IPS-18a (cell line): Measurements from ENCODE around the gene TESK1.
"Not testable (repeated sequence)": the region's sequence is repeated elsewhere in the genome, so short reads cannot be mapped to it uniquely, and the experiment has no call there.

ENCODE experiments used
- H3K27ac ChIP-seq: one replicate; pipeline ENCODE4 v1.5.1; 2013; ENCODE audit warnings: low read length
- H3K27me3 ChIP-seq: one replicate; pipeline ENCODE4 v1.6.1; 2013; ENCODE audit warnings: mild to moderate bottlenecking, low read length; ENCODE audit not compliant: control insufficient read depth, insufficient read depth
- H3K36me3 ChIP-seq: one replicate; pipeline ENCODE4 v1.6.1; 2013; ENCODE audit warnings: low read depth, low read length; ENCODE audit not compliant: control insufficient read depth
- H3K4me1 ChIP-seq: one replicate; pipeline ENCODE4 v1.6.1; 2013; ENCODE audit warnings: low read depth, low read length; ENCODE audit not compliant: control insufficient read depth
- H3K4me3 ChIP-seq: one replicate; pipeline ENCODE4 v1.5.1; 2013; ENCODE audit warnings: low read length
- H3K9ac ChIP-seq: one replicate; pipeline ENCODE4 v1.6.1; 2013; ENCODE audit warnings: mild to moderate bottlenecking, low read length, moderate library complexity
- H3K9me3 ChIP-seq: one replicate; pipeline ENCODE4 v1.6.1; 2013; ENCODE audit warnings: low read depth, low read length; ENCODE audit not compliant: control insufficient read depth

The TESK1 gene

DNA sequence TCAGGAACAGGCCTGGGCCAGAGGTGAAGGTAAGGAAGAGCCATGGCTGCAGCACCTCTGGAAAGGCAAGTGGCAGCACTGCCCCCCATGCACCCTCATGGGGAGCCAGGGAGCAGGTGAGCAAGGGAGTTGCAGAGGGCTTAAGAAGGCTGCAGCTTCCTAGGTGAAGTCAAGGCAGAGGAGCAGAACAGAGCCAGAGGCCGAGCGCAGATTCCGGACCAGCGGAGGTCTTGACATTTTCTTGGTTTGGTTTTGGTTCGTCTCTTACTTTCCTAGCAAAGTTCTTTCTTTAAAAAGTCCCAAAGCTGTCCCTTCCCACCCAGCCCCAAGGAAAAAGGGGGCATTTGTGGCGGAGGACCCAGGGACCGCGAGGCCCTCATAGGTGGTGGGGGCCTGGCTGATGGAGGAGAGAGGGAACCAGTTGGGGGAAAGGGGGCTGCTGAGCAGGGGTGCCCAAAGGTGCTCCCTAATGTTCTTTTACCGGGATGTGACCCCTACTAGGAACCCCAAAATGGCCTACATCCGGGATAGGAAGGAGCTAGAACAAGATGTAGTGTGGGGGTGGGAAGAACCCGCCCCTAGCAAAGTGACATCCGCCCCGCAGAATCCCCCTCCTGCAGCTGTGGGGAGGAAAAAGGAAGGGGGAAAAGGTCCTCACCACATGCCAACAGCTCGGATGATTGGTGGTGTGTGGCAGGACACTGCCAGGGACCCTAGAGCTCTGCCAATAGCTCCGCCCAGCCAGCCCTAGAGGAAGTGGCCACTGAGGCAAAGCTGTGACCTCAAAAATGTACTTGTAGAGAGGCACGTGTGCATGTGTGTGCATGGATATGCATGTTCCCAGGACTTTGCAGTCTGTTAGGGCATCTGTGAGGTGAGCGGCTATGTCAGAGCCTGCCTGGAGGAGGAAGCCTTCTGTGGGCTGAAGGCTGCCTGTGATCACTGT is 14.1 kb downstream of the TESK1 start:
- Histone ChIP-seq H3K27ac (no peak overlapping the region), H3K9ac (no peak overlapping the region), H3K27me3 (peaks cover 27% of the 10 kb centered on the region), H3K4me1 (peaks cover 4% of the 10 kb centered on the region), H3K36me3 (no peaks in the 10 kb centered on the region), H3K9me3 (no peaks in the 10 kb centered on the region), H3K4me3 (no peak overlapping the region)

DNA sequence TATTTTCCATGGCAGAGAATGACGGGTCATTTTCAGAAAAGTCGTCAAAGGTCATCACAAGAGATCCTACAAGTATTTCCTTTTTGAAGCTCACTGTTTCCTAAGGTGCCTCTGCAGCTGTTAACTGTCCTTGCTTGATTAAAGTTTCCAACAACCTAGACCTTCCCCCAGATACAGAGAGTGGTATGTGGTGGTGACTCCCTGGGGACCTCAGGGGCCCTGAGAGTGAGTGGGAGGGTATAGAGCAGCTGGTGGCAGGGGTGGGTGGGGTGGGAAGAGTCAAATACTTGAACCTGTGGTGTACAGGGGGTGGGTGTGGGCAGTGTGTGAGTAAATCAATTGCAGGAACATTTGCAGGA is 14.7 kb downstream of the TESK1 start:
- Histone ChIP-seq H3K27me3 (peaks cover 27% of the 10 kb centered on the region), H3K4me3 (no peak overlapping the region), H3K36me3 (no peaks in the 10 kb centered on the region), H3K4me1 (peaks cover 4% of the 10 kb centered on the region), H3K9ac (no peak overlapping the region), H3K27ac (no peak overlapping the region), H3K9me3 (no peaks in the 10 kb centered on the region)

DNA sequence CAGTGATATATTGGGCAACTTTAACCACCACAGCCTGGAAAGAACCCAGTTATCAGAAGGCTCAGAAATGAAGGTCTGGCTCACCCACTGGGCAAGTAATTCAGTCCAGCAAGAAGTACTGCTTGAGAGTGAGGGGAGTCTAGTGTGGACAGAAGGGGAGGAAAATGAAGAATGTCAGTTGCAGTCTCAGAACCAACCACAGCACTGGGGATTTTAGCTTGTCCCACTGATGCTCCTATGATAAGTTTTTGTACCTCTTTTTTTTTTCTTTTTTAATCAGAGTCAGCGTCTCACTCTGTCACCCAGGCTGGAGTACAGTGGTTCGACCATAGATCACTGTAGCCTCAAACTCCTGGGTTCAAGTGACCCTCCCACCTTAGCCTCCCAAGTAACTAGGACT is 22.5 kb downstream of the TESK1 start:
- no peaks in the 10 kb centered on the region for H3K36me3 ChIP-seq
- no peak overlapping the region for H3K9ac ChIP-seq
- H3K27me3 ChIP-seq, result no peaks in the 10 kb centered on the region
- H3K9me3 ChIP-seq, result no peaks in the 10 kb centered on the region
- no peak overlapping the region for H3K4me3 ChIP-seq
- H3K4me1 ChIP-seq, result no peaks in the 10 kb centered on the region
- H3K27ac ChIP-seq, result no peak overlapping the region

DNA sequence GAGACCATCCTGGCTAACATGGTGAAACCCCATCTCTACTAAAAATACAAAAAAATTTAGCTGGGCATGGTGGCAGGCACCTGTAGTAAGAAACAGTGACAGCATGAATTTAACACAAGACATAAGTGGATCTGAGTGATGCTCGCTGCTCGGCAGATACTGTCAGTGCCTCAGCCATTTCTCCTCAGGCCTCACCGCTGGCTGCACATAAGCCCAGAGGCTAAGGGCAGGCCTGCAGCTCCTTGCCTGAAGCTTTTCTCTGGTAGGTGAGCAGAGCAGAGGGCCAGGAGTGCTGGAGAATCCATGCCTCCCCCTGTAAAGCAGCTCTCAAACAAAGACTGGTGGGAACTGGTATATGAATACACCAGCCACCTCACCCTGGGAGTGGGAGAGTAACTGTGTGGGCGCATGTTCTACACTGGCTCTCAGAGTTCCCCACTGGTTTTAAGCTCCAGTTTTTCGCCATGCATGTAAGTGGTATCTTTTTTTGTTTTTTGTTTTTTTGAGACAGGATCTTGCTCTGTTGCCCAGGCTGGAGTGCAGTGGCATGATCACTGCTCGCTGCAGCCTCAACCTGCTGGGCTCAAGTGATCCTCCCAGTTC is 23.4 kb downstream of the TESK1 start:
- Histone ChIP-seq H3K27me3 (no peaks in the 10 kb centered on the region), H3K36me3 (no peaks in the 10 kb centered on the region), H3K27ac (no peak overlapping the region), H3K4me1 (no peaks in the 10 kb centered on the region), H3K9me3 (no peaks in the 10 kb centered on the region), H3K9ac (no peak overlapping the region), H3K4me3 (no peak overlapping the region)

DNA sequence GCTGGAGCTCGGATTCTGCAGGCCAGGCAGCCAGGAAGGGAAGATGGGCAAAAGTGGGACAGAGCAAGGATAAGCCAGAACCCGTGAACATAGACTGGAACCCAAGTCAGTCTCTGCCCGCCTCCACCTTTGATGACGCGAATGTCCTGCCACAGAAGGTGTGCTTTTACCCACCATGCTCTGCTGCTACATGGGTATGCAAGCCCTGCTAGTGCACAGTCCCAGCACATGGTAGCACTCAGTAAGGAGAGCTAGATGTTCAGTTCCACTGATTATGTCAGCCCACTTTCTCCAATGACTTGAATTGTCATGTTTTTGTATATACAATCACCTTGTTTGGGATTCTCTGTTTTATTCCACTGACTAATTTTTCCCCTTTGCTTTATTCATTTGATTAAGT is 24.5 kb downstream of the TESK1 start:
- no peak overlapping the region for H3K4me3 ChIP-seq
- no peaks in the 10 kb centered on the region for H3K9me3 ChIP-seq
- no peaks in the 10 kb centered on the region for H3K4me1 ChIP-seq
- H3K27ac ChIP-seq, result no peak overlapping the region
- no peak overlapping the region for H3K9ac ChIP-seq
- H3K36me3 ChIP-seq, result no peaks in the 10 kb centered on the region
- H3K27me3 ChIP-seq, result no peaks in the 10 kb centered on the region

DNA sequence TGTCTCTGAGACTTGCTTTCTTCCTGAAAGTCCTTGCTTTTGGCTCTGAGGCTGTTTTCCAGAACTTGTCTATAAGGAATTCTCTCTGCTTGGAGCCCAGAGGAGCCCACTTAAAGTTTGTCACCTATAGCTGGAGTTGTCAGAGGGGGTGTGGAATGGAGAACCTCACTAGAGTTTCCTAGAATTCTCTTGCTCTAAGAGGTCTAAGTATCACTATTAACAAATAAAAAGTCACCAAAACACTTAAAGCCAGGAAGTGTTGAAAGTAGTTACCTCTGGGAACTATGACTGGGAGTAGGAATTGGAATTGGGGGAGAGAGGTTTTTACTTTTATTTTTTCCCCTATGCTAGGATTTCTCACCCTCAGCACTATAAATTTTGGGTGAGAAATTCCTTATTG is 30.7 kb downstream of the TESK1 start:
- no peaks in the 10 kb centered on the region for H3K27me3 ChIP-seq
- H3K4me1 ChIP-seq, result no peaks in the 10 kb centered on the region
- H3K9ac ChIP-seq, result no peak overlapping the region
- no peaks in the 10 kb centered on the region for H3K9me3 ChIP-seq
- no peak overlapping the region for H3K4me3 ChIP-seq
- no peaks in the 10 kb centered on the region for H3K36me3 ChIP-seq
- H3K27ac ChIP-seq, result no peak overlapping the region

DNA sequence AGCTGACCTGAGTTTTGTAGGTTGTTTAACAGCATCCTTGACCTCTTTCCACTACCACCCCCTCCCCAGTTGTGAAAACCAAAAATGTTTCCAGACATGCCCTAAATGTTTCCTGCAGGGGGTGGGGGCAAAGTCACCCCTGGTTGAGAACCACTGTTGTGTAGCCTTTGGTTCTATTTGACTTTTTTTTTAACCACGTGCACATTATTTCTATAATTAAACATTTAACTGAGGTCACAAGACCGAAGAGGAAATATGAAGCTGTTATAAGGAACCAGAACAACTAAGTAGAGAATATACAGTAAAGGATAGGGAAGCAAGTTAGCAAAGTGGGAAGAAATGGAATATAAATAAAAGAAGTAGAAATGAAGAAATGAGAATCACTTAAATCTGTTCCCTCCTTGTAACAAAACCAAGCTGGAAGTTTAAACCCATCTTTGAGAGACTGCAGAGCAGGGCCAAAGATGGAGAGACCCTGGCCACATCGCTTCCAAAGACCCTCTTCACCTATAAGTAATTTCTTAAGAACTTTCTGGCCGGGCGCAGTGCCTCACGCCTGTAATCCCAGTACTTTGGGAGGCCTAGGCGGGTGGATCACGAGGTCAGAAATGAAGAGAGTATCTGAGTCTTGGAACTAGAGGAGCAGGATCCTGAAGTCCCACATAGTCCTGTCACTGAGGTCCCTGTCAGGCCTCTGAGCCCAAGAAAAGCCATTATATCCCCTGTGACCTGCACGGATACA is 31.2 kb downstream of the TESK1 start:
- H3K9me3 ChIP-seq, result no peaks in the 10 kb centered on the region
- no peaks in the 10 kb centered on the region for H3K4me1 ChIP-seq
- no peaks in the 10 kb centered on the region for H3K36me3 ChIP-seq
- no peaks in the 10 kb centered on the region for H3K27me3 ChIP-seq
- no peak overlapping the region for H3K4me3 ChIP-seq
- no peak overlapping the region for H3K9ac ChIP-seq
- no peak overlapping the region for H3K27ac ChIP-seq

DNA sequence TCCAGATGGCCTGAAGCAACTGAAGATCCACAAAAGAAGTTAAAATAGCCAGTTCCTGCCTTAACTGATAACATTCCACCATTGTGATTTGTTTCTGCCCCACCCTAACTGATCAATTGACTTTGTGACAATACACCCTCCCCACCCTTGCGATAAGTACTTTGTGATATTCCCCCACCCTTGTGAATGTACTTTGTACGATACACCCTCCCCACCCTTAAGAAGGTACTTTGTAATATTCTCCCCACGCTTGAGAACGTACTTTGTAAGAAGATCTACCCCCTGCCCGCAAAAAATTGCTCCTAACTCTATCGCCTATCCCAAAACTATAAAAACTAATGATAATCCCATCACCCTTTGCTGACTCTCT is 31.8 kb downstream of the TESK1 start:
- H3K4me3 ChIP-seq, H3K27ac ChIP-seq, H3K9ac ChIP-seq, H3K9me3 ChIP-seq, H3K4me1 ChIP-seq, H3K27me3 ChIP-seq, H3K36me3 ChIP-seq: not testable (repeated sequence)

DNA sequence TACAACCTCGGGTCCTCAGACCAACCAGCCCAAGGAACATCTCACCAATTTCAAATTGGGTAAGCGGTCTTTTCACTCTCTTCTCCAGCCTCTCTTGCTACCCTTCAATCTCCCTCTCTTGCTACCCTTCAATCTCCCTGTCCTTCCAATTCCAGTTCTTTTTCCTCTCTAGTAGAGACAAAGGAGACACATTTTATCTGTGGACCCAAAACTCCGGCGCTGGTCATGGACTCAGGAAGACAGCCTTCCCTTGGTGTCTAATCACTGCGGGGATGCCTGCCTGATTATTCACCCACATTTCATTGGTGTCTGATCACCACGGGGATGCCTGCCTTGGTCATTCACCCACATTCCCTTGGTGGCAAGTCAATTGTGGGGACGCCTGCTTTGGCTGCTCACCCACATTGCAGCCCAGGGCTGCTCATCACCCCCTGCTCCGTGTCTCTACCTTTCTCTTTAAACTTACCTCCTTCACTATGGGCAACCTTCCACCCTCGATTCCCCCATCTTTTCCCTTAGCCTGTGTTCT is 32.4 kb downstream of the TESK1 start:
- H3K9me3 ChIP-seq, H3K27ac ChIP-seq, H3K36me3 ChIP-seq, H3K4me3 ChIP-seq, H3K4me1 ChIP-seq, H3K27me3 ChIP-seq, H3K9ac ChIP-seq: not testable (repeated sequence)

DNA sequence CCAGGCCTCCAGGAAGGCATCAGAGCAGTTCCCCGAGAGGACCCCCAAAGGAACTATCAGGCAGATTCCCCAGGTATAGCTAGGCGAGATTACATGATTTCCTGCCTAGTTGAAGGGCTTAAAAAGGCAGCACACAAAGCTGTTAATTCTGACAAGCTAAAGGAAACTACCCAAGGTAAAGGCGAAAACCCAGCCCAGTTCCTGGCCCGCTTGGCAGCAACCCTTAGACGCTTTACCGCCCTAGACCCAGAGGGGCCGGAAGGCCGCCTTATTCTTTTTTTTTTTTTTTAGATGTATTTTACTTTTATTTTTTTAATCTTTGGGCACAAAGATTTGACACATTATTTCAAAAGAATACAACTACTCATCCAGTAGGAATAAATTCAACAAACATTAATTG is 33.7 kb downstream of the TESK1 start:
- H3K27ac ChIP-seq, H3K27me3 ChIP-seq, H3K9ac ChIP-seq, H3K4me3 ChIP-seq, H3K4me1 ChIP-seq, H3K36me3 ChIP-seq, H3K9me3 ChIP-seq: not testable (repeated sequence)

DNA sequence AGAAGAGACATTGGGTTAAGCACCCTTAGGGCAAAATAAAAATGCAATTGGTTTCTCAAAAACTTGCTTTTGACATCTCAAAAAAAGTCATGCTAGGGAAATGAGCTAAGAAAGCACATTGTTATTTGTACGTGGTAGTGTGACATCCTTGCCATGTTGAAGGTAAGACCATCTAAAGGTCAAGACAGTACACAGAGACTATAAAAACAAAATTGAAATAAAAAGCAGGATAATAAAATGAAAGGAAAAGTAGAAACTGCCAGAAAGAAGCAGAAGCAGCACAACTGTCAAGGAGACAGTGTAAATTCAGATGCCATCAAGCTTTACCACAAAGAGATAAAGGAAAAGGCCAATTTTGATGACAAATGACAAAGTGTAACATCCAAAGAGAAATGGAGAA is 34.2 kb downstream of the TESK1 start:
- not testable (repeated sequence) for H3K27ac ChIP-seq, H3K9me3 ChIP-seq, H3K27me3 ChIP-seq, H3K4me1 ChIP-seq, H3K4me3 ChIP-seq, H3K36me3 ChIP-seq, H3K9ac ChIP-seq
